Tibial artery (tissue), 4 donors: ENCODE results near the gene SCN3B.

Experiments used
- DNase-seq, 2 donors: peaks; one replicate each; pipeline ENCODE4 v3.0.0-alpha.2; 2019
- H3K27ac ChIP-seq, 2 donors: fragments of 200-600 bp; sonication (generic) in 1 of 2; 1 replicate in 1 of 2; 2 replicates in 1 of 2; pipeline ENCODE4 v1.5.1; 2018 to 2019; ENCODE audit warnings: mild to moderate bottlenecking in 1 of 2
- H3K27me3 ChIP-seq, 2 donors: fragments of 200-600 bp; sonication (generic) in 1 of 2; one replicate each; pipeline versions ENCODE4 v1.5.1 to v1.6.0; 2016 to 2019
- H3K36me3 ChIP-seq, 3 donors: fragments of 200-600 bp; sonication (generic) in 2 of 3; one replicate each; pipeline ENCODE4 v1.5.1; 2016 to 2019; ENCODE audit warnings: mild to moderate bottlenecking in 2 of 3
- H3K4me1 ChIP-seq, 4 donors: fragments of 200-600 bp; sonication (generic) in 2 of 4; 1 replicate in 3 of 4; 2 replicates in 1 of 4; pipeline ENCODE4 v1.5.1; 2016 to 2019
- H3K4me3 ChIP-seq, 2 donors: fragments of 200-600 bp; sonication (generic) in 1 of 2; 1 replicate in 1 of 2; 2 replicates in 1 of 2; pipeline ENCODE4 v1.5.1; 2018 to 2019; ENCODE audit warnings: mild to moderate bottlenecking in 2 of 2
- H3K9me3 ChIP-seq, 3 donors: fragments of 200-600 bp; sonication (generic) in 1 of 3; one replicate each; pipeline ENCODE4 v1.5.1; 2016 to 2019
- intact Hi-C: fragments of 100-400 bp; cut with DNase I; formaldehyde crosslinking; loops from one replicate; pipeline ENCODE4 v1.15.0; 2023; ENCODE audit warnings: low total_unique reads
- TF ChIP-seq, protein P1 (sequence below), 2 experiments: fragments of 200-600 bp in 1 of 2; fragments of 450-650 bp in 1 of 2; IDR thresholded peaks; one replicate each; pipeline ENCODE4 v1.5.1; 2017 to 2019; ENCODE audit warnings: antibody characterized with exemption in 2 of 2, mild to moderate bottlenecking in 1 of 2, moderate library complexity in 1 of 2

SCN3B gene, protein sequence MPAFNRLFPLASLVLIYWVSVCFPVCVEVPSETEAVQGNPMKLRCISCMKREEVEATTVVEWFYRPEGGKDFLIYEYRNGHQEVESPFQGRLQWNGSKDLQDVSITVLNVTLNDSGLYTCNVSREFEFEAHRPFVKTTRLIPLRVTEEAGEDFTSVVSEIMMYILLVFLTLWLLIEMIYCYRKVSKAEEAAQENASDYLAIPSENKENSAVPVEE

DNA sequence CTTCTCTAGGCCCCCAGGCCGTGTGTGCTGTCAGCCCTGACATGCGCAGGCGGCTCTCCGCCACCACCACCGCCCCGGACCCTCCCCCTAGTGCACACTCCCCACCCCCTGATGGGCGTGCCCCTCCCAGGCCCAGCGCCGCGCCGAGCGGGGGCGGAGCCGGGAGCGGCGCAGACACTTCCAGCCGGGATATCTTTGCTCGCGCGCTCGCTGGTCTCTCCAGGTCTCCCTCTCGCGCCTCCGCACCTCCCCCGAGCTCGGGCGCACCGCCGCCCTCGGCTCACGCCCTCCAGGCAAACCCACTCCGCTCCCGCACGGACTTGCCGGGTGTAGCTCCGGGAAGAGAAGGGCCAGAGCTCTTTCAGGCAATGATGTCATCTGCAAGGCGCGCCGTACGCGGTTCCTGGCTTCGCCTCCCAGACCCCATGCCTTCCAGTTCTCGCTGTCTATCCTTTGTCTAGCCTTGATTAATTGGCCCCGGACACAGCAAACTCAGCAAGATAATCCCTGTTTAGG lies at the start of gene SCN3B:
Gene SCN3B (minus strand): TSS at position 59 of the 516 bp plus-strand sequence. CDS start 823 bp downstream, outside the sequence.
- H3K27me3 ChIP-seq, result peaks cover 0 to 44% of the 10 kb centered on the region in 2 donors
- no peak within 1 kb of the TSS for H3K27ac ChIP-seq
- TF ChIP-seq, protein P1, sequence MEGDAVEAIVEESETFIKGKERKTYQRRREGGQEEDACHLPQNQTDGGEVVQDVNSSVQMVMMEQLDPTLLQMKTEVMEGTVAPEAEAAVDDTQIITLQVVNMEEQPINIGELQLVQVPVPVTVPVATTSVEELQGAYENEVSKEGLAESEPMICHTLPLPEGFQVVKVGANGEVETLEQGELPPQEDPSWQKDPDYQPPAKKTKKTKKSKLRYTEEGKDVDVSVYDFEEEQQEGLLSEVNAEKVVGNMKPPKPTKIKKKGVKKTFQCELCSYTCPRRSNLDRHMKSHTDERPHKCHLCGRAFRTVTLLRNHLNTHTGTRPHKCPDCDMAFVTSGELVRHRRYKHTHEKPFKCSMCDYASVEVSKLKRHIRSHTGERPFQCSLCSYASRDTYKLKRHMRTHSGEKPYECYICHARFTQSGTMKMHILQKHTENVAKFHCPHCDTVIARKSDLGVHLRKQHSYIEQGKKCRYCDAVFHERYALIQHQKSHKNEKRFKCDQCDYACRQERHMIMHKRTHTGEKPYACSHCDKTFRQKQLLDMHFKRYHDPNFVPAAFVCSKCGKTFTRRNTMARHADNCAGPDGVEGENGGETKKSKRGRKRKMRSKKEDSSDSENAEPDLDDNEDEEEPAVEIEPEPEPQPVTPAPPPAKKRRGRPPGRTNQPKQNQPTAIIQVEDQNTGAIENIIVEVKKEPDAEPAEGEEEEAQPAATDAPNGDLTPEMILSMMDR (IDR thresholded peaks at IDR 0.05), result no peak

DNA sequence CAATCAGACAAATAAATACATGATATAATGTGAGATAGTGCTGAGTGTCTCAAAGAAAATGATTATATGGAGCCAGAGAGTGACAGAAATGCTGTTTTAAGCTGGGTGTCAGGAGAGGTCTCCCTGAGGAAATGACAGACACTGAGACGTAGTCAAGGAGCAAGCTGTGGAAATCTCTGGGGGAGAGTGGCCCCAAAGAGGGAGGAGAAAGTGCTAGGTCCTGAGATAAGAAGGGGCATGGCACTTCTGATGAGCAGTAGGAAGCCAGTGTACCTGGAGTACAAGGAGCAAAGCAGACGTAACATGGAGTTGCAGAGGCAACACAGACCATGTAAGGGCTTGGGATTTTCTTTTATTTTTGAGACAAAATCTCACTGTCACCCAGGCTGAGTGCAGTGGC lies 48.3 kb upstream of the SCN3B start:
- H3K27ac ChIP-seq, result no peak overlapping the region
- no peaks in the 10 kb centered on the region for H3K9me3 ChIP-seq
- no peak overlapping the region for H3K4me3 ChIP-seq
- TF ChIP-seq, protein P1 (IDR thresholded peaks at IDR 0.05), result no peak
- no peaks in the 10 kb centered on the region for H3K27me3 ChIP-seq
- no peak for DNase-seq
- intact Hi-C loops, result no loop called here
- no peaks in the 10 kb centered on the region for H3K36me3 ChIP-seq
- H3K4me1 ChIP-seq, result no peaks in the 10 kb centered on the region

More for the DNA sequence above, at the start of gene SCN3B:
- Histone ChIP-seq H3K4me1 (peaks cover 0 to 18% (median 13%) of the 10 kb centered on the region in 4 donors), H3K36me3 (no peaks in the 10 kb centered on the region), H3K9me3 (no peaks in the 10 kb centered on the region), H3K4me3 (peak within 1 kb of the TSS; percentile 34 to 50)
- DNase-seq, result peak in 1 of 2 donors; percentile 24
- intact Hi-C loops, result no loop called here

DNA sequence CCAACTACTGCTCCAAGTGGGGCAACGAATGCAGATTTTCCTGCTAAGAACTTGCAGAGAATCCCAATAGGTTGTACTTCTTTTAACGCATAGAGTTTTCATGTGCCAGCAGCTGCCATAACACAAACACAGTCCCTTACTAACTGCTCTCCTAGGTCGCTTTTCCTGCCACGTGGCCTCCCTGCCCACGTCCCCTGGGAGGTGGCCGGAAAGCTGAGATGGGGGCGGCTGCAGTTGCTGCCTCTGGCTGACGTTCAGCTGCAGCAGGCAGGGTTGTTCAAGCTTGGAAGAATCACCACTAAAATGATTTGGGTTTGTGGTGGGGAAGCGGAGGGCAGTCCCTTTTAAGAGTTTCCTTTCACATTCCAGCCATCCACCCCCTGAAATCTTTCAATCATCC lies 47.7 kb upstream of the SCN3B start:
- intact Hi-C loops, result no loop called here
- no peaks in the 10 kb centered on the region for H3K27me3 ChIP-seq
- no peak overlapping the region for H3K27ac ChIP-seq
- no peak overlapping the region for H3K4me3 ChIP-seq
- H3K4me1 ChIP-seq, result no peaks in the 10 kb centered on the region
- no peaks in the 10 kb centered on the region for H3K36me3 ChIP-seq
- TF ChIP-seq, protein P1 (IDR thresholded peaks at IDR 0.05), result no peak
- DNase-seq, result no peak
- H3K9me3 ChIP-seq, result no peaks in the 10 kb centered on the region

DNA sequence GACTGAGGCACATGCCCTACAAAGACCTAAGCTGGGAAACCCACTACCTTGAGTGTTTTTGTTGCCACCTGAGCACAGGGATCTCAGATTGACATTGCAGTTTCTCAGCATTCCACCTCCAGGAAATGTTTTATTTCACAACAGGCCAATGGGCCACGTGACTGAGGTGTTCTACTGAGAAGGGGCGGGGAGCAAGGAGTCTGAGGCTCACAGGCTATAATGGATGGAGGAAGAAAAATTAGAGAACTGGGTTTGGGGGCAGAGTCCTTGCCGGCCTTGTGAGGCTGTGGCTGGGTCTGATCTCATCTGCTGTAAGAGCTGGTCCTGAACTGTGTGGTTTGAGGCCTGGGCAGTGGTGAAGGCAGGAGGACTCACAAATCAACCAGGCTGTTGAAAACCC lies 46.3 kb upstream of the SCN3B start:
- Histone ChIP-seq H3K9me3 (no peaks in the 10 kb centered on the region), H3K27ac (no peak overlapping the region)
- no peak for DNase-seq

DNA sequence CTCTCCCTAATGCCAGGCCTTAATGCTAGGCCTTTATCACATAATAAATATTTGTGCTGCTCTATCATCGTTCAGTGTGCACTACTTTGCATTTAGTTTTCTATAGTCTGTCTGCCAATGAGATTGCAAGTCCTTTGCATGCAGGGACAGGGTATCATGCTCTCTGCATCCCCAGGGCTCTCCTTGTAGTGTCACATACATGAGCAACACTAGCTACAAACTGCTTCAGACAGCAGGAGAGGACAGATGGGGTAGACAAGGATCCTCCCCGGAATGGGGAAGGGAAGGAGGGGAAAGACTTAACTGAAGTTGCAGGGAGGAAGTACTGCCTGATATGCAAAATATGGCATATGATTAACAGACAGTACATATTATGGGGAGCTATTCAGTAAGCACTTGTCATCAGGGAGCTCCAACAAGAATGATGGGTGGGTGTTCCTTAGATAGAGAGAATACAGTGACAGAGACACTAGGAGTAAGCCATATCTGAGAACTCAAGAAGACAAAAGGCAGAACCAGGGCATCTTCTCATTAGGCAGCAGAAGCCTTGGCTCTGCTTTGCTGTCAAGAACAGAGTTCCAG lies 44.2 kb upstream of the SCN3B start:
- H3K4me3 ChIP-seq, result no peak overlapping the region
- TF ChIP-seq, protein P1 (IDR thresholded peaks at IDR 0.05), result no peak
- no peak overlapping the region for H3K27ac ChIP-seq
- H3K4me1 ChIP-seq, result no peaks in the 10 kb centered on the region
- no peaks in the 10 kb centered on the region for H3K27me3 ChIP-seq
- H3K9me3 ChIP-seq, result no peaks in the 10 kb centered on the region
- H3K36me3 ChIP-seq, result no peaks in the 10 kb centered on the region
- intact Hi-C loops, result no loop called here
- DNase-seq, result no peak

More for the DNA sequence above, 46.3 kb upstream of the SCN3B start:
- intact Hi-C loops, result no loop called here
- TF ChIP-seq, protein P1 (IDR thresholded peaks at IDR 0.05), result no peak
- no peaks in the 10 kb centered on the region for H3K27me3 ChIP-seq
- H3K36me3 ChIP-seq, result no peaks in the 10 kb centered on the region
- no peak overlapping the region for H3K4me3 ChIP-seq
- H3K4me1 ChIP-seq, result no peaks in the 10 kb centered on the region
